RCC 7860 (cell line): ENCODE data around the gene APOL2.
"Not testable (repeated sequence)": the region's sequence is repeated elsewhere in the genome, so short reads cannot be mapped to it uniquely, and the experiment has no call there.

ENCODE experiments used
- DNase-seq: peaks from one replicate; pipeline ENCODE4 v3.0.0-alpha.2; 2015; ENCODE audit warnings: low spot score
- FAIRE-seq: peaks from 2 replicates; lab custom pipeline; 2012; peaks lifted over from hg19 to GRCh38; lab: Jason Lieb, UNC

APOL2 gene, protein sequence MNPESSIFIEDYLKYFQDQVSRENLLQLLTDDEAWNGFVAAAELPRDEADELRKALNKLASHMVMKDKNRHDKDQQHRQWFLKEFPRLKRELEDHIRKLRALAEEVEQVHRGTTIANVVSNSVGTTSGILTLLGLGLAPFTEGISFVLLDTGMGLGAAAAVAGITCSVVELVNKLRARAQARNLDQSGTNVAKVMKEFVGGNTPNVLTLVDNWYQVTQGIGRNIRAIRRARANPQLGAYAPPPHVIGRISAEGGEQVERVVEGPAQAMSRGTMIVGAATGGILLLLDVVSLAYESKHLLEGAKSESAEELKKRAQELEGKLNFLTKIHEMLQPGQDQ

GRCh38 chr22:36239401-36240171 is at the start of gene APOL2:
Gene APOL2 (minus strand): TSS chr22:36239527. CDS start chr22:36233162, 6,365 bp downstream.
- FAIRE-seq: peak; percentile 89

DNA sequence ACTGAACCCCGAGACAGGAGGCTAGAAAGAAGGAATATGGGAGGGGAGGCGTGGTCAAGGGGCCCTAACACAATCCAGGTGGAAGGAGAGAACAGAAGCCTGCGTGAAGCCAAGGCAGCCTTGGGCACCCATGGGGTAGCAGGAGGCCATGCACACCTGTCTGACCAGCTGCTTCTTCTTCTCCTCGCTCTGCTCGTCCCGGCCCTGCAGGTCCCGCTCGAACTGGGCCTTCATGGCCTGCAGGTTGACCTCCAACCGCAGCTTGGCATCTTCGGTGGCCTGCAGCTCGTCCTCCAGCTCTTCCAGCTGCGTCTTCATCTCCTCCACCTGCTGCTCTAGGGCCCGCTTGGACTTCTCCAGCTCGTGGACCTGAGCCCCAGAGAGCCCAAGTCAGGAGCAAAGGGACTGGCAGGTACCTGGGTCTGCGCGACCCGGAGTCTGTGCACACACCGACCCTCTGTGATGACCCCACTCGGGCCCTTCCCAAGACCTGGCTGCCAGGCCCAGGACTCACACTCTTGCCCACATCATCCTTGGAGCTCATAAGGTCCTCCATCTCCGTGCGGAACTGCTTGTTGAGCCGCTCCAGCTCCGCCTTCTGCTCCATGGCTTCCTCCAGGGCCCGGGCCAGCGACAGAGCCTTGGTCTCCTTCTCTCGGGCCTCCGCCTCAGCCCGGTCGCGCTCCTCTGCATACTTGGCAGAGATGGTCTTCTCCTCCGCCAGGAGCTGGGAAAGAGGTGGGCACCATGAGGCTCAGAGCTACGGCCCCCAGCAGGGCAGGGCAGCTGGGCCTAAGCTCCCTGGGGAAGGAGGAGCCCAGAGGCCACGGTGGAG is 49.5 kb upstream of the APOL2 start:
- FAIRE-seq (no peak), DNase-seq (no peak)

More at GRCh38 chr22:36239401-36240171, at the start of gene APOL2:
- DNase-seq: peak; percentile 94

GRCh38 chr22:36287881-36288515 is 48.7 kb upstream of the APOL2 start:
- DNase-seq: no peak
- no peak for FAIRE-seq

- DNase-seq (peak; percentile 56), FAIRE-seq (no peak)
These were observed 47.0 kb upstream of the APOL2 start for GRCh38 chr22:36286096-36286957.

- DNase-seq (no peak), FAIRE-seq (no peak)
These were observed 46.2 kb upstream of the APOL2 start for GRCh38 chr22:36285545-36285944.

DNA sequence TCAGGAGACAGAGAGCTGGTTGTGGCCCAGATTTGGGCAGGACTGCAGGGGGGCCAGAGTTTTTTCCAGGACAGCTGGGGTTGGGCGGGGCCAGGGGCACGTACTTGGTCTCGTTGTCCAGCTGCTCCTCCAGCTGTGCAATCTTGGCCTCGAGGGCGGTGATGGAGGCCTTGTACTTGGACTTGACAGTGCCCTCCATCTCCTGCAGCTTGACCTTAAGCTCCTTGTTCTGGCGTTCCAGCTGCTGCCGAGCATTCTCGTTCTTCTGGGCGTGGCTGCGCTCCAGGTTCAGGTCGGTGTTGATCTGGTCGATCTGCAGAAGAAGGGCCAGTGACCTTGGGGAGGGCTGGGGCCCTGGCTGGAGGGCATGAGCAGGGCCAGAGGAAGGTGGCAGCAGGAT is 45.7 kb upstream of the APOL2 start:
- FAIRE-seq (no peak), DNase-seq (no peak)

GRCh38 chr22:36284171-36284571 is 44.8 kb upstream of the APOL2 start:
- FAIRE-seq (no peak), DNase-seq (no peak)

DNA sequence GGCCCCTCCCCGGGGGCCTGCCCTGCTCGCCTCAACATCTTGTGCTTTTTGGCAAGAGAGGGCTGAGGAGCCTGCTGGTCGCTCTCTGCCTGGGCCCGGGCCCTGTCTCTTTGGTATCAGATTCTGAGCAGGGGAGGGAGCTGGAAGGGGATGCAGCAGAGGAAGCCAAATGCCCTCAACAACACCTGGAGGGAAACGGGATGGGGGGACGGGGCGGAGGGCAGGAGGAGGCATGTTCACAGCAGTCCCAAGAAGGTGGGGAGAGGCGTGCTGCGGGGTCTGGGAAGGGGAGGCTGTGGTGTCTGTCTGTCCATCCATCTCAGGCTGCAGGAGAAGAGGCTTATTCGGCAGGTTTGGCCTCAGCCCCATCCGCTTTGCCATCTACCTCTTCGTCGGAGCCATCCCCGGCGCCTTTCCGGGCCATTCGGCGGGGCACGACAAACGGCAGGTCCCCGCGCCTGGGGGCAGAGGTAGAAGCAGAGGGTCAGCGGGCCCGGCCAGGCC is 43.1 kb upstream of the APOL2 start:
- FAIRE-seq (no peak), DNase-seq (no peak)

GRCh38 chr22:36281781-36282327 is 42.5 kb upstream of the APOL2 start:
- DNase-seq: no peak
- no peak for FAIRE-seq

GRCh38 chr22:36280379-36280778 is 41.1 kb upstream of the APOL2 start:
- FAIRE-seq (no peak), DNase-seq (no peak)

DNA sequence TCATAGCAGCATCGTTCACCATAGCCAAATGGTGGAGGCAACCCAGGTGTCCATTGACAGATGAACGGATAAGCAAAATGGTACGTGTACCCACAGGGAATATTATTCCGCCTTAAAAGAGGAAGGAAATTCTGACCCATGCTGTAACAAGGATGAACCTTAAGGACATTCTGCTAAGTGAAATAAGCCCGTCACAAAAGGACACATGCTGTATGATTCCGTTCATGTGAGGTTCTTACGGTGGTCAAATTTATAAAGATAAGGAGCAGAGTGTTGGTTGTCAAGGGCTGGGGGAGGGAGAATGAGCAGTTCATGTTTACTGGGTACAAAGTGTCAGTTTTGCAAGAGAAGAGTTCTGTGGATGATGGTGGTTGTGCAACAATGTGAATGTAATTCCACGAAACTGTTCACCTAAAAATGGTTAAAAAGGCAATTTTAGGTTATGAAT is 39.9 kb upstream of the APOL2 start:
- DNase-seq: no peak
- FAIRE-seq: no peak

DNA sequence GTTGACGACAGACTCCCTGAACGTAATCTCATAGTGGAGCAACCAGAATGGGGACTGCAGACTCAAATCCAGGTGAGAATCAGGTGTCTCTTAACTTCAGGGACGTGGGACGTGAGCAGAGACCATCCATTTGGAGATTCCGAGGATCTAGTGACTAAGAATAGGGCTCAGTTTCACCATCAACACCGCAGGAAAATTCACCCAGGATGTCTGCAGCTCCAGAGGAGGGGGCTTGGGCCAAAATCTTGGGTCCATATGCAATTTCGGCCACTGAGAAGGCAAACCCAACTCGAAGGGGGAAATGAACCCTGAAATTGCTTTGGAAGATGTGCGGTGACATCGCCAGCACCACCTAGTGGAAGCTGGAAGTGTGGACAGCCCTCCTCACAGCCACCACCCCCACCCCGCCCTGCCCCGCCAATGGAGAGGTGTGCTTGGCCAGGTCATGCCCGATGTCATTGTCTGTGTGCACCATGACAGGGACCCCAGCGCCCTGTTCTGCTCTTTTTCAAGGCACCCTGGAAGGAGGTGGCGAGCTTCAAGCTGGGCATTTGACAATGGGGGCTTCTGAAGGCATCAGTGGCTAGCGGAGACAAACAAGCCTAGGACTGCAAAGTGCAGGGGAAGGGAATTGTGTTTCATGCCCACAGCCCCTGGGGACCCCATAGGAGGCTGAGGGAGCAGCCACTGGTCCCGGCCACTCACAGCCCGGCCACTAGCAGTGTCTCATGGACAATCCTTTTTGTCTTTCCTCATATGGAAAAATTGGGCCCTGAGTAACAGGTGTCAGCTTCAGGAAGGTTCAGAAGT is 38.4 kb upstream of the APOL2 start:
- FAIRE-seq (no peak), DNase-seq (peak; percentile 54)

GRCh38 chr22:36274531-36274930 is 35.2 kb upstream of the APOL2 start:
- no peak for FAIRE-seq
- DNase-seq: no peak

GRCh38 chr22:36271951-36272350 is 32.6 kb upstream of the APOL2 start:
- FAIRE-seq, DNase-seq: not testable (repeated sequence)

DNA sequence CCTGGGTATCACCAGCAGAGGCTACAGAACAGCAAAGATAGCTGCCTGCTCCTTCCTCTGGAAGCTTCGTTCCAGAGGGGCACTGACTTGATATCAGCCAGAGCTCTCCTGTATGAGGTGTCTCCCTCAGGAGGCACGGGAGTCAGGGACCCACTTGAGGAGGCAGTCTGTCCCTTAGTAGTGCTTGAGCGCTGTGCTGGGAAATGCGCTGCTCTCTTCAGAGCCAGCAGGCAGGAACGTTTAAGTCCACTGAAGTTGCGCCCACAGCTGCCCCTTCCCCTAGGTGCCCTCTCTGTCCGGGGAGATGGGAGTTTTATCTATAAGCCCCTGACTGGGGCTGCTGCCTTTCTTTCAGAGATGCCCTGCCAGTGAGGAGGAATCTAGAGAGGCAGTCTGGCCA is 31.9 kb upstream of the APOL2 start:
- not testable (repeated sequence) for DNase-seq, FAIRE-seq

- FAIRE-seq: no peak
- DNase-seq: no peak
These were observed 28.7 kb upstream of the APOL2 start for GRCh38 chr22:36267896-36268485.

DNA sequence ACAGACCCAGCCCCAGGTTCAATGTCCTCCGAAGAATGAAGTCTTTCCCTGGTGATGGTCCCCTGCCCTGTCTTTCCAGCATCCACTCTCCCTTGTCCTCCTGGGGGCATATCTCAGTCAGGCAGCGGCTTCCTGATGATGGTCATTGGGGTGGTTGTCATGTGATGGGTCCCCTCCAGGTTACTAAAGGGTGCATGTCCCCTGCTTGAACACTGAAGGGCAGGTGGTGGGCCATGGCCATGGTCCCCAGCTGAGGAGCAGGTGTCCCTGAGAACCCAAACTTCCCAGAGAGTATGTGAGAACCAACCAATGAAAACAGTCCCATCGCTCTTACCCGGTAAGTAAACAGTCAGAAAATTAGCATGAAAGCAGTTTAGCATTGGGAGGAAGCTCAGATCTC is 27.7 kb upstream of the APOL2 start:
- FAIRE-seq (no peak), DNase-seq (no peak)
